ENCODE measurements around the gene GPX2. TPM values are rescaled to one million over a fixed set of nuclear protein-coding genes. Genes with fewer than 3 reads are reported as not detected.
A peak's percentile ranks its signal among the peaks of the same experiment; 100 is the strongest.

Gene GPX2
- total RNA-seq, 4 donors from 2014 or later: 1.9 to 37.6 (median 21.0) TPM

GRCh38 chr14:64953310-64953654, 10.7 kb upstream of the GPX2 start:
- WGBS, 2 donors: 89 to 90% methylated on average over 8 of the region's 8 CpGs
- H3K4me3 ChIP-seq (ENCODE audit: low read depth, poor library complexity, severe bottlenecking): no peak overlapping the region
- TF ChIP-seq, protein P1, sequence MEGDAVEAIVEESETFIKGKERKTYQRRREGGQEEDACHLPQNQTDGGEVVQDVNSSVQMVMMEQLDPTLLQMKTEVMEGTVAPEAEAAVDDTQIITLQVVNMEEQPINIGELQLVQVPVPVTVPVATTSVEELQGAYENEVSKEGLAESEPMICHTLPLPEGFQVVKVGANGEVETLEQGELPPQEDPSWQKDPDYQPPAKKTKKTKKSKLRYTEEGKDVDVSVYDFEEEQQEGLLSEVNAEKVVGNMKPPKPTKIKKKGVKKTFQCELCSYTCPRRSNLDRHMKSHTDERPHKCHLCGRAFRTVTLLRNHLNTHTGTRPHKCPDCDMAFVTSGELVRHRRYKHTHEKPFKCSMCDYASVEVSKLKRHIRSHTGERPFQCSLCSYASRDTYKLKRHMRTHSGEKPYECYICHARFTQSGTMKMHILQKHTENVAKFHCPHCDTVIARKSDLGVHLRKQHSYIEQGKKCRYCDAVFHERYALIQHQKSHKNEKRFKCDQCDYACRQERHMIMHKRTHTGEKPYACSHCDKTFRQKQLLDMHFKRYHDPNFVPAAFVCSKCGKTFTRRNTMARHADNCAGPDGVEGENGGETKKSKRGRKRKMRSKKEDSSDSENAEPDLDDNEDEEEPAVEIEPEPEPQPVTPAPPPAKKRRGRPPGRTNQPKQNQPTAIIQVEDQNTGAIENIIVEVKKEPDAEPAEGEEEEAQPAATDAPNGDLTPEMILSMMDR (IDR thresholded peaks at IDR 0.05): no peak
- TF ChIP-seq POLR2A (IDR thresholded peaks at IDR 0.05): no peak
- peak in 1 of 2 donors; percentile 36 for DNase-seq (ENCODE audit: low spot score in 2 of 2)
- intact Hi-C loops (cut with DNase I; ENCODE audit: low total_unique reads): no loop called here

GRCh38 chr14:64952598-64953309, 10.2 kb upstream of the GPX2 start:
- WGBS, 2 donors: 77 to 83% methylated on average over 7 of the region's 7 CpGs
- DNase-seq (ENCODE audit: low spot score in 2 of 2): peak in 1 of 2 donors; percentile 18
- no peak overlapping the region for H3K4me3 ChIP-seq (ENCODE audit: low read depth, poor library complexity, severe bottlenecking)
- TF ChIP-seq, protein P1 (IDR thresholded peaks at IDR 0.05): no peak
- intact Hi-C loops (cut with DNase I; ENCODE audit: low total_unique reads): no loop called here

GRCh38 chr14:64951724-64952123, 9.2 kb upstream of the GPX2 start:
- TF ChIP-seq, protein P1 (IDR thresholded peaks at IDR 0.05): no peak
- no peak for TF ChIP-seq POLR2A (IDR thresholded peaks at IDR 0.05)
- intact Hi-C loops (cut with DNase I; ENCODE audit: low total_unique reads): no loop called here
- peak in 1 of 2 donors; percentile 68 for DNase-seq (ENCODE audit: low spot score in 2 of 2)
- H3K4me3 ChIP-seq (ENCODE audit: low read depth, poor library complexity, severe bottlenecking): no peak overlapping the region

DNA sequence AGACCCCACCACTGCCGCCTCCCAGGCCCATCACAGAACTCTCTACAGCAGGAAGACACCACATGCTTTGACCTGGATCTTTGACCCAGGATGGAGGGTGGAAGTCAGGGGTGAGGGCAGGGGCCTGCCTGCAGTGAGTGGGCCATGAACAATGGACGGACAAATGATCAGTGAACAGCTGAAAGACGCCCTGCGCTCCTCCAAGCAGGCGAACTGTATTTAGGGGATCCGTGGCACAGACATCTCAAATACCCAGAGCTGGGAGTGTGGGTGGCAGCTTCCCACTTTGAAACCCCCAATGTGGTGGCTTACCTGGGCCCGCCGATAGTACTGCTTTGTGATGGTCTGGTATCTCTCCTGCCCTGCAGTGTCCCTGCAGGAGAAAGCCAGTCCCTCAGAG, 8.7 kb upstream of the GPX2 start:
- no peak for TF ChIP-seq POLR2A (IDR thresholded peaks at IDR 0.05)
- TF ChIP-seq, protein P1 (IDR thresholded peaks at IDR 0.05): no peak
- H3K4me3 ChIP-seq (ENCODE audit: low read depth, poor library complexity, severe bottlenecking): no peak overlapping the region
- WGBS, 2 donors: 96 to 98% methylated on average over 7 to 8 of the region's 8 CpGs
- DNase-seq (ENCODE audit: low spot score in 2 of 2): peak in 1 of 2 donors; percentile 82
- intact Hi-C loops (cut with DNase I; ENCODE audit: low total_unique reads): no loop called here

DNA sequence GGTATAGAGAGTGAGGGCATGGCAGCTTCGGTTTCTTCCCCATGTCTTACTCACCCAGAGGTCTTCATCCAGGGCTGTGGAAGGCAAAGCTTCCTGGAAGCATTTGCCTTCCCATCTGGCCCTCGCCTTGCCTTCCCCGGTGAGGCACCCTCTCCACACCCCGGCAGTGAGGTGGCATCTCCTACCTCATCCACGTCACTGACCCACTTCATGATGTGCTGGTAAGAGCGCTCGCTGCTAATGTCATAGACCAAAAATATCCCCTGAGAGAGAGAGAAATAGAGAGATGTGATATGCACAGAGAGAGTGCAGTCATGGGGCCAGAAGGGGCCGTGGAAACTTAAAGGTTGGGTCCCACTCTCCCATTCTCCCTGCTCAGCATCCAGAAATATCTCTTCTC, 8.3 kb upstream of the GPX2 start:
- DNase-seq (ENCODE audit: low spot score in 2 of 2): peak in 1 of 2 donors; percentile 67
- intact Hi-C loops (cut with DNase I; ENCODE audit: low total_unique reads): no loop called here
- TF ChIP-seq POLR2A (IDR thresholded peaks at IDR 0.05): no peak
- TF ChIP-seq, protein P1 (IDR thresholded peaks at IDR 0.05): no peak
- 98% methylated on average over 8 of the region's 8 CpGs for WGBS, 2 donors
- H3K4me3 ChIP-seq (ENCODE audit: low read depth, poor library complexity, severe bottlenecking): no peak overlapping the region
